HG02642 (cell line): Measurements from ENCODE around the gene ATF6.
A peak's percentile ranks its signal among the peaks of the same experiment; 100 is the strongest.
"Not testable (repeated sequence)": the region's sequence is repeated elsewhere in the genome, so short reads cannot be mapped to it uniquely, and the experiment has no call there.

Experiments used
- ATAC-seq: cut with Tn5 transposase; IDR thresholded peaks from one replicate; pipeline ENCODE4 v1.9.1; 2021; ENCODE audit warnings: mild to moderate bottlenecking; ENCODE audit not compliant: unreplicated experiment, poor library complexity

ATF6 gene

DNA sequence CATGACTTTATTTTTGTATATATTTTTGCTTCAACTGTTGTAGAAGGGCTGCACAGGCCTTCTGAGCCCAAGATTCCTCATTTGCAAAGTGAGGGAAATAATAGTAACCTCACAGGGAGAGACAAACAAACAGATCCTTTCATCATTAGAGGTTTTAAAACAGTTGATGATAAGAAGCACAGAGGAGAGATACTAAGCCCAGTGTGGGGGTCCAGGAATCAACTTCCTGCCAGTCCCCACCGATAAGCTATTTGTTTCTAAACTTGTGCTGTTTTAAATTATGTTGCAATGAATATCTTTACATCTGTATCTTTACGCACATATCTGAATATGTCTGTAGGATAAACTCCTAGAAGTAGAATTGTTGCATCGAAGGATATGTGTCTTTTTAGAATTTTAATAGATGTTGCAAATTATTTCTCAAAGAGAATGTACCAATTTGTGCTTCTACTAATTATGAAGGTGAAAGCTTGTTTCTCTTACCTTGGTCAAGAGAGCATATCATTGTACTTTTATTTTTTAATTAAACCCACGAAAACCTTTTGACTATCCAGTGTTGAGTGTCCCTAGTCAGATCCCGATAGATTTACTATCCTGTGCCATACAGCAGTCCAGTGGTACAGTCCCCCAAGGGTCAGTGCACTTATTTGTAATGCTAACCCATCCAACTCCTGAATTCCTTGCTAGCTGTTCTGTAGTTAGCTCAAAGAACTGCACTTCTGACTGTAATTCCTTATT, 34.0 kb upstream of the ATF6 start:
- ATAC-seq, result no peak

DNA sequence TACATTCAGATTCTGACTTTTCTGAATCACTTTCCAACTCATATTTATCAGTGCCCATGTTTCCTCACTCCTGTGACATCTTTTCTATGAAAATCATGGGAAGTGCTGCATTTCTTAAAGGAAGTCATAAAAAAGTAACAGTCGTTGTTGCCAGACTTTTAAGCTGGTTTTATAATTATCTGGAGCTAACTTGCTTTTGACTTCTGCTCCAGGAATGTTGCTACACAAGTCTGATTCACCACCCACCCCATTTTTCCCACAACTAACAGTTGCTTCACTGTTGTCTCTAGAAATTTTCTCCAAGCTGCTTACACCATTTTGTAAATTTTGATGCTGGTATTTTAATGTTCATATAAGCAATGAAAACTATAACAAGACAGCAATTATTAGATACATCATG, 32.6 kb upstream of the ATF6 start:
- ATAC-seq, result no peak

DNA sequence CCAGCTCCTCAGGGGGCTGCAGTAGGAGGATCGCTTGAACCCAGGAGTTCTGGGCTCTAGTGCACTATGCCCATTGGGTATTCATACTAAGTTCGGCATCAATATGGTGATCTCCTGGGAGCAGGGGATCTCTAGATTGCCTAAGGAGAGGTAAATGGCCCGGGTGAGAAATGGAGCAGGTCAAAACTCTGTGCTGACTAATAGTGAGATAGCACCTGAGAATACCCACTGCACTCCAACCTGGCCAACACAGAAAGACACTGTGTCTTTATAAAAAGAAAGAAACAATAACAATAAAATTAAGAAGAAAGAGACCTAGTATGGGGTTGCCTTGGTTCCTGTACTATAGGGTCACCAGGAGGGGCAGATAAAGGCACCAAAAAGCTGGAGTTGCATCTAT, 30.3 kb upstream of the ATF6 start:
- ATAC-seq, result no peak

DNA sequence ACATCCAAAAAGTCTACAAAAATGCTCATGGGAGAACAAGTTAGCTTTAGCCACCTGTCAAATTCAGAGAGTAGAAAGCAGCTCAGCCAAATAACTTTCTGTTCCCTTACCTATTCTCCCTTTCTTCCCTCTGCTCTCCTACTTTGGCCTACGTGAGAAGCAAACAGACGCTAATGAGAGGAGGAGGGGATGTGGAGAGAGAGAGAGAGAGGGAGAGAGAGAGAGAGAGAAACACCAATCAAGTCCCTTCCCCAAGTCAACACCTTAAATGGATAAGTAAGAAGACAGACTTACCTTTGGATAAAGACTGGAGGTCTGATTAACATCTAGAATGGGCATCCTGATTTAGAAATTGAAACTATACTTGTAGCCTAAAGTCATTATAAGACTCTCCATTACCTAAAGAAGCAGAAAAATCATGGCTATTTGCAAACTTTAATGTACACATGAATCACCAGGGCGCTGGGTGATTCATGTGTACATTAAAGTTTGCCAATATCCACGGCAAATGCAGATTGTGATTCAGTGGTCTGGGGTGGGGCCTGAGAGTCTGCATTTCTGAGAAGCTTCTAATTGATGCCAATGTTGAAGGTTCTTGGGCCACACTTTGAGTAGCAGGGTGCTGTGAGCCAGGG, 29.7 kb upstream of the ATF6 start:
- ATAC-seq, result no peak

DNA sequence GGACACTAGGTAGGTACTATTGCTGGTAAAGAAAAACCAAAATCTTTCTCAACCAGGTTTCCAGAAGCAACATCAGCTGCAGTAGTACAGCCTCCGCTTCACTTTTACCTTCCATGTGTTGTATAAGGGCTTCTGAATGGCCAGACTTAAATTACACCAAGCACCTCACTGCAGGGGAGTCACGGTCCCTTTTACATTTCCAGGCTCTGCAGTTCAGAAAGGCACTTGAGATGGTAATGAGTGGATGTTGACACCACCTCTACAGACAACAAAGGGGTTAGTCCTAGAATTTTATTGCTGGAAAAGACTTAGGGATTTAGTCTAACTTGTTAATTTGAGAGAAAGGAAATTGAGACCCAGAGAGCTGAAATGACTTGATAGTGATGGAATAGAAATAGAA, 28.5 kb upstream of the ATF6 start:
- no peak for ATAC-seq

DNA sequence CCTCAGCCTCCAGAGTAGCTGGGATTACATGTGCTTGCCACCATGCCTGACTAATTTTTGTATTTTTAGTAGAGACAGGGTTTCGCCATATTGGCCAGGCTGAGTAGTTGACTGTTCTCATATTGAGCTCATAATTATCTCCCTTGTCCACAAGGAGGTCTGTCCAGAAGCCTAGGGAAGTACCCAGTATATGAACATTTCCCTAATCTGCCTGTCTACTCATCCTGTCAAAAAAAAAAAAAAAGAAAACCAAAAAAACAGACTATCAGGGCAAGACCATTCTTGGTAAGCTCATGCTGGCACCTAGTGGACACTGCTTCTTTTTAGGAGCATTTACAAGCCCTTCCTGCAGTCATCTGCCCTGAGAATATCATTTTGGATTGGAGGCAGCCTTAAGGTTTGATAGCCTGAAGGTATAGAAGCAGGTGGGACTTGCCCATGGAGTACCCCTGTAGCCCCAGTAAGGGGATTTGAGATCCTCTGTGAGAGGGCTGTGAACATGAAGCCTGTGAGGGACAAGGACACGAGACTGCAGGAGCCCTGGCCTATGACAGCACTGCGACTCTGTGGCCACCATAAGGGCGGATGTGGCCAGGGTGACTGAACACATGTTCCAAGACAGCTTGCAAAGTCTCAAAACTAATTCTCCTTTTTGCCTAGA, 27.4 kb upstream of the ATF6 start:
- ATAC-seq, result peak; percentile 59

DNA sequence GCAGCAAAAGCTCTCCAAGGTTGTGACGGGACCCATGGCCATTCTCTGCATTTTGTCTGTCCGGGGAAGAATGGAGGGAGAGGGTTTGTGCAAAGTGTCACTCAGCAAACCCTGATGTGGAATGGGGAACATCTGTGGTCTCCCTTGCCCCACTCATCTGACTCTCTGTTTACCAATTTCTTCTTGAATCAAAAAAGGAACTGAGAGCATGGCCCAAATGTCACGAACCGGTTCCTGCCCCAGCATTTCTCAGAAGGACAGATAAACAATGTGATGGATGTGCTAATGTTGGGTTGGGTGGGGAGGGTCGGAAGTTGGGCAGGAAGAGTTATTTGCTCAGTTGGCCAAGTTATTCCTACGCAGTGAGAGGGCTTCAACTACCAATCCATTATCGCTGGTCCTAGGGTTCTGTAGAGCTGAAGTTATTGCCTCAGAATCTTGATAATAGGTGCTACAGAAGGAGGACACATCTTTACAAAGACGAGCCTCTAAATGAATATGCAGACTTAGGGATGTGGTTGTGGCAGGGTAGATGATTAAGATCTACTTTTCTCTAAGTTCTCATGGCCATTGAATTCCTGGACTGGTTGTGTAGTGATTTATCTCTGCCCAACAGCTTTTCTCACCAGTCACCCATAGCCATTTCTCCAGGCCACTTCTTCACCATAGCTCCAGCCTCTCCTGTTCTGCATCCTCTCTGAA, 26.1 kb upstream of the ATF6 start:
- no peak for ATAC-seq

DNA sequence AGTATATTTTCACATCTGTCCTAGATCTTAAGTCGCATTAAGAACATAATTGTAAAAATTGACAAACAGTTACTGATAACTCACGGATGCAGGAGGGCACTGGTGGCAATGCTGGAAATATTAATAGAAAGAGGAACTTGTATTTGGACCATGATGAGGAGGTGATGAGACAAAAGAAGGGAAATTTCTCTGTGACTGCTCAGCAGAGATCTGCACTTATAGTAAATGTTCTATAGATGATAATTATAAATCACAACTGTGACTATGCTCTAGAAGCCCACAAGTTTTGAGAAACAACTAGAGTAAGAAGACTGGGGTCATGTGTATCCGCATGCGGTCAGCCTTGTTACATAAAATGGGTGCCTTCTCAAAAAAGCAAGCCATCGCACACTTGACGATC, 25.2 kb upstream of the ATF6 start:
- ATAC-seq, result no peak

DNA sequence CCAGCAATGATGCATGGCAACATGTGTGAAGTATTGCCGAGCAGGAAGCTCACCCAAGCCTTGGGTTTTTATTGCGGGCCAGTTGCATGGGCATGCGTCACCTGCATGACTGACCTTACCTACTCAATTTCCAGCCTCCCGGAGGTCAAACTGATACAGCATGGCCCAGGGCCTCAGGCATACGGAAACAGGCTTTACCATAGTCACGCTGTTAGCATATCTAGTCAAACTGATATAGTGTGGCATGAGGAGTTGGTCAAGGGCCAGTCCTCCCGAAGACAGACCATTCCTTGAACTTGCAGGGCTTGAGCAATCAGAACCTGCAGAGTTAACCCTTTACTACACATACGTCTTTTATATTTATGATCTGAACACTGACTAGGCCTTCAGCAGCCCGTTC, 22.9 kb upstream of the ATF6 start:
- no peak for ATAC-seq

DNA sequence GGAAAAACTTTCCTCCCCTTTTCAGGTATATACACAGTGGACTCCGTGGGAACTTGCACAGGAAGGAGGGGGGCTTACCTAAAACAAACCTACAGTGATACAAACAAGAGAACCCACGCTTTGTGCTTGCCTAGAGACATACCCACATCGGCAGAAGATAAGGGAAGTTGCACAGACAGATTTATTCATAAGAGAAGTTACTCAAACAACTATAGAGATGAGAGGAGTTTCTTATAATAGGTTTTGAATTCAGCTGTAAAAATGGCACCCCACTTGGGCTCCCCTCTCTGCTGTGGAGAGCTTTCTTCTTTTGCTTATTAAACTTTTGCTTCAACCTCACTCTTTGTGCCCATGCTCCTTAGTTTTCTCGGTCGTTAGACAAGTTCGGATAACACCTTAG, 18.3 kb upstream of the ATF6 start:
- no peak for ATAC-seq

DNA sequence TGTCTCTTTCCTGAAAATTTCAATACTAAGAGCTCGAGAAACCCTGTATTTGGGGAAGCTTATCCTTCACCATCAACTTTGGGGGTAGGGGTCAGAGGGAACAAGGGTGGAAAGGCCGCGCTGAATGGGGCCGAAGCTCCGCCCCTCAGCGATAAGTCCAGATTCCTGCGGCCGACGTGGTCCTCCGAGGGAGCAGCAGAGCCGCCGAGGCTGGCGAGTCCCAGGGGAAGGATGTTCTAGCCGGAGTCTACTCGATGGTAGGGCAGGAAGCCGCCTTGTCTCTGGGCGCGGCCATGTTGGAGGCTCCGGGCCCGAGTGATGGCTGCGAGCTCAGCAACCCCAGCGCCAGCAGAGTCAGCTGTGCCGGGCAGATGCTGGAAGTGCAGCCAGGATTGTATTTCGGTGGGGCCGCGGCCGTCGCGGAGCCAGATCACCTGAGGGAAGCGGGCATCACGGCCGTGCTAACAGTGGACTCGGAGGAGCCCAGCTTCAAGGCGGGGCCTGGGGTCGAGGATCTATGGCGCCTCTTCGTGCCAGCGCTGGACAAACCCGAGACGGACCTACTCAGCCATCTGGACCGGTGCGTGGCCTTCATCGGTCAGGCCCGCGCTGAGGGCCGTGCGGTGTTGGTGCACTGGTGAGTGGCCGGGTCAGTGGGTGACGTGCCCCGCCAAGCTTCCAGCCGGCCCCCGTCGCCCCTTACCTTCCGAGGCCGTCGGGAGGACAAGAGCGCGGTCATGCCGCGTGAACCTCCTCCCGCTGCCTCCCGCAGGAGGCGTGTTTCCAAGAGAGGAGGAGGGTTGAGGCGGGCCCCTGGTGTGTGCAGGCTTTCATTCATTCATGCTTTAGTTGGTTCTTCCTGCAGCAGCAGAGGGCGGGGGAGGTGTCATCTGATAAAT, 16.4 kb upstream of the ATF6 start, which contains the start of gene DUSP12:
TSS of gene DUSP12 (plus strand) at position 278 of the 899 bp plus-strand sequence. CDS start at position 294, 16 bp downstream.
- peak; percentile 96 for ATAC-seq

DNA sequence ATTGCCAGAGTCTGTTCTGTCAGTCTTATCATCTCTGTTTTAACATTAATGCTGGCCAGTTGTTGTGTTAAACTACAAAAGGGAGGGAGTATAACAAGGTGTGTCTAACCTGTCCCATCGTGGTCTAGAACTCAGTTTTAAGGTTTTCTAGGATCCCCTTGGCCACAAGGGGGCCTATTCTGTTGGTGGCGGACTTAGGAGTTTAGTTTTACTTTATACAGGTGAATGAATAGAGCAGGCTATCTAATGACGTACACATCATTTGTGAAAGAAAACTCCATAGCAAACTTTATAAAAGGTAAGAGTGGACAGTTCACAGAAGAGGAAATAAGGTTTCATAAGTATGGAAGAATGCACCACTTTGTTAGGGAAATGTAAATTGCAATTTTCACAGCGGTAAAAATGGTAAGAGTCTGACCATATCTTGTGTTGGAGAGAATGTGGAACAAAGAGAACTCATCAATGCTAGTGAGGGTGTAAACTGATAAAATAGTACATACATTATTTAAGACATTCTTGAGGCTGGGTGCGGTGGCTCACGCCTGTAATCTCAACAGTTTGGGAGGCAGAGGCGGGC, 2.5 kb upstream of the ATF6 start:
- no peak for ATAC-seq

DNA sequence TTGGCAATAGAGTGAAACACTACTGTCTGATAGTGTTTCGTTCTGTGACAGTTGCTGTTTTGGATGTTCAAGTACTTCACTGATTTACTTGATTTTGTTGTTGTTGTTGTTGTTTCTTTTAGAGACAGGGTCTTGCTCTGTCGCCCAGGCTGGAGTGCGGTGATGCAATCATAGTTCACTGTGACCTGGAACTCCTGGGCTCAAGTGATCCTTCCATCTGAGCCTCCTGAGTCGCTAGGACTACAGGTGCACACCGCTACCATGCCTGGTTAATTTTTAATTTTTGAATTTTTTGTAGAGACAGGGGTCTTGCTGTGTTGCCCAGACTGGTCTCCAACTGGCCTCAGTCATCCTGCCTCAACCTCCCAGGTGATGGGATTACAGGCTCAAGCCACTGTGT, 2.3 kb downstream of the ATF6 start:
- no peak for ATAC-seq

DNA sequence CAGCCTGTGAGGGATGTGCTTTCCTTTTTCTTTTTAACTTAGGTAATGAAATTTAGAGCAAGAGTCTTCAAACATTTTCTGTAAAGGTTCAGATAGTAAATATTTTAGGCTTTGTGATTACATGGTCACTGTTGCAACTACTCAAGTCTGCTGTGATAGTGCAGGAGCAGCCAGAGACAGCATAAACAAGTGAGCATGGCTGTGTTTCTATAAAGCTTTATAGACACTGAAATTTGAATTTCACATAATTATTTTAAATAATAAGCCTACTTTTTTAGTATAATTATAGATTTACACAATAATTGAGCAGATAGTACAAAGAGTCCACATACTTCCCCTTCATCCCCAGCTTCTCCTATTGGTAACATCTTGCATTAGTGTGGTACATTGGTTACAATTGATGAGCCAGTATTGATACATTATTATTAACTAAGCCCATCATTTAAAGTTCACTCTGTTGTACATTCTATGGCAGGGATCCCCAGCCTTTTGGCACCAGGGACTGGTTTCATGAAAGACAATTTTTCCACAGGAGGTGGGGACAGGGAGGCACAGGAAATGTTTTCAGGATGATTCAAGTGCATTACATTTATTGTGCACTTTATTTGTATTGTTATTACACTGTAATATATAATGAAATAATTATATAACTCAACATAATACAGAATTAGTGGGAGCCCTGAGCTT, 3.0 kb downstream of the ATF6 start:
- no peak for ATAC-seq

DNA sequence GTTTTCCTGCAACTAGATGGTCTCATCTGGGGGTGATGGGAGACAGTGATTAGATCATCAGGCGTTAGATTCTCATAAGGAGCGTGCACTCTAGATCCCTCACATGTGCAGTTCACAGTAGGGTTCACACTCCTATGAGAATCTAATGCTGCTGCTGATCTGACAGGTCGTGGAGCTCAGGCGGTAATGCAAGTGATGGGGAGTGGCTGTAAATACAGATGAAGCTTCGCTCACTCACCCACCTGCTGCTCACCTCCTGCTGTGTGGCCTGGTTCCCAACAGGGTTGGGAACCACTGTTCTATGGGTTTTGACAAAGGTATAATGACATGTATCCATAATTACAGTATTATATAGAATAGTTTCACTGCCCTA, 3.5 kb downstream of the ATF6 start:
- not testable (repeated sequence) for ATAC-seq

DNA sequence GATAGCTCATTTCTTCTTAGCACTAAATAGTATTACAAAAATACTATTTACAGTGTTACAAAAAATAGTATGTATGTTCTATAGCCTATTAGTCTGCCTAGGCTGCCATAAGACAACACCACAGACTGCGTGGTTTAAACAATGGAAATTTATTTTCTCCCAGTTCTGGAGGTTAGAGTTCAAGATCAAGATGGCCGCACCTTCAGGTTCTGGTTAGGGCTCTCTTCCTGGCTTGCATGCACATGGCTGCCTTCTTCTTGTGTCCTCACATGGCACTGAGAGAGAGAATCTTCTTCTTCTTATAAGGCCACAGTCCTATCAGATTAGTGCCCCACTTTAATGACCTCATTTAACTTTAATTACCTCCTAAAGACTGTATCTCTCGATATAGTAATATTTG, 4.1 kb downstream of the ATF6 start:
- no peak for ATAC-seq

DNA sequence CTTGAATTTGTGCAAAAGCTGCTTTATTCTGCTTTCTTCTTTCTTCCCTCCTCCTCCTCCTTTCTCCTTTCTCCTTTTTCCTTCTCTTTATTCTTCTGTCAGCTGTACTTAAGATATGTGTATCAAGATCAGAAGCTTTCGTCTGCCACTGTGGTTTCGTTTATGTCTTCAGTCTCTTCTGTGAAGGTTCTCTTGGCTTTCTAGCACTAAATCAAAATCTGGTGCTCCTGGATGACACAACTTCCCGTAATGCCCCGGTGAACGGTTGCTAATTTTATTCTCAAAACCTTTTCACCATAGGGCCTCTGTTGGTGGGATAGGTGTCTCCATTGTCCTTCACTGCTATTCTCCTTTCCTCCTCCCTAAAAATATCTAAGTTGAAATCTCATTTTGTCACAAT, 5.0 kb downstream of the ATF6 start:
- no peak for ATAC-seq

DNA sequence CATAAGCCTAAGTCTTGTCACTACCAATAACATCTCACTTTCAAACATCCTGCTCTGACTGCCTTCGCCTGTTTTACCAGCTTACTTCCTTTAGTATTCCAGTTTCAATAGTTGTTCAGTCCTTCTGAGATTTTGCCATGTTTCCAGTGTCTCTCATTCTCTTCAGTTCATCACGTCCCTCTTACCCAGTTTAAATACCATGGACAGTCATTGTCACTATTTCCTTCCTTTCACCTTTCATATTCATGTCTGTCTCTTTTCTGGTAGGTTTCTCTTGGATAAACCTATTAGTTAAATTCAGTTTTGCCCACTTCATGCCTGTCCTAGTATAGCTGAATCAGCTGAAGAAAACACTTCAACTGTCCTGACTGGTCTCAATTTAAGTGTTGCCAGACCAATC, 5.9 kb downstream of the ATF6 start:
- no peak for ATAC-seq

DNA sequence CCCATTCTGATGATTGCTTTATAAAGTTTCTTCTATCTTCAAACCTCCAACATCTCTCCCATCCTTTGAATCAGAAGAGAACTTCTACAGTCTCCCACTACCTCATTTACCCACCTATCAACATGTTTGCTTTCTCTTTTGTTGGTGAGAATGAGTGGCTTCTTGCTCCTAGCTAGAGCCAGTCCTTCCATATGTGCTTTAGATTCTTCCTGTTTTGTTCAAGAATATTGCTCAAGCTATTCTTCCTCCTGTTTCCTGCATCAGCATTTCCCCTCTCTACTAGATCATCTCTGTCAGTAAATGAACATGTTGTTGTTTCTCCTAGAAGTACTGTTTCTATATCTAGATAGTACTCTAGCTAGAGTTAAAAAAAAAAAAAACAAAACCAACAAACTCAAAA, 6.3 kb downstream of the ATF6 start:
- no peak for ATAC-seq
